Activated CD4-positive, alpha-beta memory T cell treated with anti-CD3 and anti-CD28 coated beads for 36 hours (primary cell): ENCODE results near the gene HDGFL2. TPM values are rescaled to one million over a fixed set of nuclear protein-coding genes. Genes with fewer than 3 reads are reported as not detected.

Experiments used
- CTCF ChIA-PET: fragments of 350-600 bp; sonication (Branson Sonifier 250); formaldehyde crosslinking; loops from one replicate; lab custom pipeline; 2021; ENCODE audit warnings: antibody characterized with exemption, inconsistent platforms; lab: Charles Lee
- POLR2A ChIA-PET: fragments of 350-600 bp; sonication (Branson Sonifier 250); formaldehyde crosslinking; loops from one replicate; lab custom pipeline; 2021; ENCODE audit warnings: antibody characterized with exemption; lab: Charles Lee
- DNase-seq: peaks from one replicate; pipeline ENCODE4 v3.0.0-alpha.2; 2020
- H3K27ac Mint-ChIP-seq: one replicate; pipeline ENCODE4 v1.8.0; 2021; ENCODE audit warnings: mixed read lengths
- H3K27me3 Mint-ChIP-seq: one replicate; pipeline ENCODE4 v1.8.0; 2021; ENCODE audit warnings: mixed read lengths
- H3K36me3 Mint-ChIP-seq: one replicate; pipeline ENCODE4 v1.8.0; 2021; ENCODE audit warnings: mixed read lengths
- H3K4me1 Mint-ChIP-seq: one replicate; pipeline ENCODE4 v1.8.0; 2021; ENCODE audit warnings: low read depth, mixed read lengths
- H3K4me3 Mint-ChIP-seq: one replicate; pipeline ENCODE4 v1.8.0; 2021; ENCODE audit warnings: mild to moderate bottlenecking, mixed read lengths
- H3K9me3 Mint-ChIP-seq: one replicate; pipeline ENCODE4 v1.8.0; 2021; ENCODE audit warnings: mixed read lengths
- intact Hi-C: fragments of 100-400 bp; cut with micrococcal nuclease; formaldehyde crosslinking; loops from one replicate; pipeline ENCODE4 v1.15.1; 2023
- total RNA-seq, 2 experiments: library from RNA; stranded (reverse); gene quantifications; one replicate each; pipeline ENCODE4 v1.2.3, GENCODE V29; 2021

HDGFL2 gene
- total RNA-seq, 2 experiments from 2014 or later: 46.0 to 47.7 TPM

DNA sequence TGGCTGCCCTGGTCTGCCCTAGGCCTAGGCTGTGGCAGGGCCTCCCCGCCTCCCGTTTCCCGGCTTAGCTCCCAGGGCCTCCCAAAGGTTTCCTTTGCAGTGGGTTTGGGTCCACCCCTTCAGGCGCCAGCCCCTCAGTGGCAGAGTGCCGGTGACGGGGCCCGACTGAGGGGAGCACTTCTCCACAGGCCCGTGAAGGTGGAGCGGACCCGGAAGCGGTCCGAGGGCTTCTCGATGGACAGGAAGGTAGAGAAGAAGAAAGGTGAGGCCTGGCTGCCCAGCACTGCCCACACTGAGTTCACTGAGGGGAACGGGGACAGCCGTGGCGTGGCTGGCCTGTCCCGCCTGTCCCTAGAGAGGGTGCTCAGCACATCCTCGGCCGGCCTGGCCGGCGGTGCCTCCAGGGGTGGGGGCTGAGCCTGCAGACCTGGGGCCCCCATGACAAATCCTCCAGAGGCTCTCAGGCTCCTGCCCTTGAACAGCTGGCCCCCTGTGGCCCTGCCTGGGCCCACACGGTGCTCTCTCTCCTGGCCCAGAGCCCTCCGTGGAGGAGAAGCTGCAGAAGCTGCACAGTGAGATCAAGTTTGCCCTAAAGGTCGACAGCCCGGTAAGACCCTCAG lies 25.8 kb downstream of the HDGFL2 start:
- ChIA-PET CTCF (no interaction called here), POLR2A (no interaction called here)
- no peaks in the 10 kb centered on the region for H3K9me3 Mint-ChIP-seq
- no peak overlapping the region for H3K4me3 Mint-ChIP-seq
- intact Hi-C loops: no loop called here
- DNase-seq: no peak
- no peaks in the 10 kb centered on the region for H3K4me1 Mint-ChIP-seq
- H3K36me3 Mint-ChIP-seq: peaks cover 7% of the 10 kb centered on the region
- H3K27ac Mint-ChIP-seq: no peak overlapping the region
- no peaks in the 10 kb centered on the region for H3K27me3 Mint-ChIP-seq

DNA sequence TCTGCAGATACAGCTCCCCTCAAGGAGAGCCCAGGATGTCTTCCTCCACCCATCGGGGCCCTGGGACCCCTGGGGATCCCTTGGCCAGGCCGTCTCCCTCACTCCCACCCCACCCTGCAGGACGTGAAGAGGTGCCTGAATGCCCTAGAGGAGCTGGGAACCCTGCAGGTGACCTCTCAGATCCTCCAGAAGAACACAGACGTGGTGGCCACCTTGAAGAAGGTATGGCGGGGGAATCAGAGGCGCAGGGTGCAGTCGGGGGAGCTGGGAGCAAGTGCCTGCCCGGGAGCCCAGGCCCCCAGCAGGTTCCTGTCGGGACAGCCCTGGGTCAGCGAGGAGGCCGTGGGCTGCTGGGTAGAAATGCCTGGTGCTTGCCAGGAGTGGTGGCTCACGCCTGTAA lies 26.6 kb downstream of the HDGFL2 start:
- peaks cover 7% of the 10 kb centered on the region for H3K36me3 Mint-ChIP-seq
- H3K27me3 Mint-ChIP-seq: no peaks in the 10 kb centered on the region
- H3K4me3 Mint-ChIP-seq: no peak overlapping the region
- POLR2A ChIA-PET: no interaction called here
- H3K9me3 Mint-ChIP-seq: no peaks in the 10 kb centered on the region
- no peak overlapping the region for H3K27ac Mint-ChIP-seq
- no peaks in the 10 kb centered on the region for H3K4me1 Mint-ChIP-seq
- intact Hi-C loops: no loop called here
- DNase-seq: no peak
- CTCF ChIA-PET: no interaction called here

DNA sequence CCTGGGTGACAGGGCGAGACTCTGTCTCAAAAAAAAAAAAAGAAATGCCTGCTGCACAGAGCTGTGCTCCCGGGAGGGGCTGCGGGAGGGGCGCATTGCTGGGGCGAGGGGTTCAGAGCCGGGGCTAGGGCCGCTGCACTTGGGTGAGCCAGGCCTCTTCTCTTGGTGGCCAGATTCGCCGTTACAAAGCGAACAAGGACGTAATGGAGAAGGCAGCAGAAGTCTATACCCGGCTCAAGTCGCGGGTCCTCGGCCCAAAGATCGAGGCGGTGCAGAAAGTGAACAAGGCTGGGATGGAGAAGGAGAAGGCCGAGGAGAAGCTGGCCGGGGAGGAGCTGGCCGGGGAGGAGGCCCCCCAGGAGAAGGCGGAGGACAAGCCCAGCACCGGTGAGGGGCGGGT lies 27.2 kb downstream of the HDGFL2 start:
- ChIA-PET CTCF (no interaction called here), POLR2A (no interaction called here)
- DNase-seq: no peak
- H3K9me3 Mint-ChIP-seq: no peaks in the 10 kb centered on the region
- intact Hi-C loops: no loop called here
- H3K27ac Mint-ChIP-seq: no peak overlapping the region
- no peaks in the 10 kb centered on the region for H3K4me1 Mint-ChIP-seq
- no peak overlapping the region for H3K4me3 Mint-ChIP-seq
- no peaks in the 10 kb centered on the region for H3K27me3 Mint-ChIP-seq
- peaks cover 7% of the 10 kb centered on the region for H3K36me3 Mint-ChIP-seq

DNA sequence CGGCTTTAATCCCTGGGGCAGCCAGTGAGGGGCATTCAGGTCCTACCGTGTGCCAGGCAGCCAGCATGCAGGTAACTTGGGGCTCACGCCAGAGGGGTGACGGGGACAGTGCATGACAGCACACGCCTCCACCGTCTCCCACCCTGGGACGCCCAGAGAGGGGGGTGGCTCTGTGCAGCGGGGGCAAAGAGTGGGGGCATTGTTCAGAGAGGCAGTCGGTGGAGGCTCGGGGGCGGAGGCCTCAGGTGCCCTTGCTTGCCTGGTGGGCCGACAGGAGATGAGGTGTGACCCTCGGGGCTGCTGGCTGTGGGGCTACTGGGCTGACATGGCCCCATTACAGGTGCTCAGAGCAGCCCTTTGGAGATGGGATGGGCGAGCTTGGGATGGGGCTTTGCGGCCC lies 27.8 kb downstream of the HDGFL2 start:
- POLR2A ChIA-PET: no interaction called here
- H3K4me3 Mint-ChIP-seq: no peak overlapping the region
- no peaks in the 10 kb centered on the region for H3K27me3 Mint-ChIP-seq
- H3K27ac Mint-ChIP-seq: no peak overlapping the region
- peaks cover 7% of the 10 kb centered on the region for H3K36me3 Mint-ChIP-seq
- CTCF ChIA-PET: interaction anchor here (1.4 kb wide), 1 partner anchor 25 kb away, joined by 3 read pairs; no protein-coding TSS in a partner anchor
- no peaks in the 10 kb centered on the region for H3K9me3 Mint-ChIP-seq
- intact Hi-C loops: no loop called here
- no peak for DNase-seq
- H3K4me1 Mint-ChIP-seq: no peaks in the 10 kb centered on the region

DNA sequence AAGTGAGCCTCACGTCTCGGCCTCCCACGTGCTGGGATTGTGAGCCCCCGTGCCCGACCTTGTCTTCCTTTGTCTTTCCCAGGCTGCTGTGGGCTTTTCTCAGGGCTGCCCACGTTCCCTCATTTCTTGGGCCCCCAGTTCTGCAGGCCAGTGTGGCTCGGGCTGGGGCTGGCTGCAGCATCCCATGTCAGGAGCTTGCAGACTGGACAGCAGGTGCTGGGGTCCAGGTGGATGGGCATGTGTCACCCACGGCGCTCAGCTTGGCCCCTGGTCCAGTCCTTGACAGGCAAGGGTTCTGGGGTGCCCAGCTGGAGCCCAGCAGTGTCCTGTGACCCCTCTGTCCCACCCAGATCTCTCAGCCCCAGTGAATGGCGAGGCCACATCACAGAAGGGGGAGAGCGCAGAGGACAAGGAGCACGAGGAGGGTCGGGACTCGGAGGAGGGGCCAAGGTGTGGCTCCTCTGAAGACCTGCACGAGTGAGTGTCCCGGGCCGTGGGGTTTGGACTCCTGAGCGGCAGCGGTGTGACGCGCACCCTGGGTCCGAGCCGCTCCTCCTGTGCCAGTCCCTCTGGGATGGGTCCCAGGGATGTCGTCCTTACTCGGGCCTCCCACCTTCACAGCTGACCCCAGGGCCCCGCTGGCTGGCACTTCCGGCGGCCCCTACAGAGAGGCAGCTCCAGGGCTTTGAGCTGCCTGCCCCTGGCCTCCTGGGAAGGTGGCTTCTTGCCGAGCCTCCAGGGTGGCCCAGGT lies 28.9 kb downstream of the HDGFL2 start:
- POLR2A ChIA-PET: no interaction called here
- CTCF ChIA-PET: interaction anchor here (1.0 to 1.4 kb wide), 2 partner anchors 24 kb away, joined by 3 to 5 read pairs; no protein-coding TSS in a partner anchor
- Mint-ChIP-seq H3K36me3 (peaks cover 6% of the 10 kb centered on the region), H3K27ac (no peak overlapping the region), H3K4me1 (no peaks in the 10 kb centered on the region), H3K4me3 (no peak overlapping the region), H3K9me3 (no peaks in the 10 kb centered on the region), H3K27me3 (no peaks in the 10 kb centered on the region)
- intact Hi-C loops: no loop called here
- DNase-seq: no peak

DNA sequence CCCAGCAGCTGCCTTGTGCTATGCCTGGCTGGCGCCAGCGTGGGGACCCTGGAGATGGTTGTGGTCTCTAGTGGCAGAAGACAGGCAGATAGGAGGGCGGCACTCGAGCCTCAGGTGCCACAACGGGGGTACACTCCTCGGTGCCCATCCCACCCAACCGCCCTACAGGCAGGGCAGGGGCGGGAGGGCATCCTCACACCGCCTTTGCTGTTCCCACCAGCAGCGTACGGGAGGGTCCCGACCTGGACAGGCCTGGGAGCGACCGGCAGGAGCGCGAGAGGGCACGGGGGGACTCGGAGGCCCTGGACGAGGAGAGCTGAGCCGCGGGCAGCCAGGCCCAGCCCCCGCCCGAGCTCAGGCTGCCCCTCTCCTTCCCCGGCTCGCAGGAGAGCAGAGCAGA lies 29.6 kb downstream of the HDGFL2 start:
- Mint-ChIP-seq H3K36me3 (peaks cover 9% of the 10 kb centered on the region), H3K27ac (no peak overlapping the region), H3K4me1 (peaks cover 6% of the 10 kb centered on the region), H3K9me3 (no peaks in the 10 kb centered on the region), H3K27me3 (no peaks in the 10 kb centered on the region), H3K4me3 (no peak overlapping the region)
- DNase-seq: no peak
- CTCF ChIA-PET: interaction anchor here (1.0 kb wide), 1 partner anchor 23 kb away, joined by 5 read pairs; no protein-coding TSS in a partner anchor
- POLR2A ChIA-PET: no interaction called here
- intact Hi-C loops: no loop called here

DNA sequence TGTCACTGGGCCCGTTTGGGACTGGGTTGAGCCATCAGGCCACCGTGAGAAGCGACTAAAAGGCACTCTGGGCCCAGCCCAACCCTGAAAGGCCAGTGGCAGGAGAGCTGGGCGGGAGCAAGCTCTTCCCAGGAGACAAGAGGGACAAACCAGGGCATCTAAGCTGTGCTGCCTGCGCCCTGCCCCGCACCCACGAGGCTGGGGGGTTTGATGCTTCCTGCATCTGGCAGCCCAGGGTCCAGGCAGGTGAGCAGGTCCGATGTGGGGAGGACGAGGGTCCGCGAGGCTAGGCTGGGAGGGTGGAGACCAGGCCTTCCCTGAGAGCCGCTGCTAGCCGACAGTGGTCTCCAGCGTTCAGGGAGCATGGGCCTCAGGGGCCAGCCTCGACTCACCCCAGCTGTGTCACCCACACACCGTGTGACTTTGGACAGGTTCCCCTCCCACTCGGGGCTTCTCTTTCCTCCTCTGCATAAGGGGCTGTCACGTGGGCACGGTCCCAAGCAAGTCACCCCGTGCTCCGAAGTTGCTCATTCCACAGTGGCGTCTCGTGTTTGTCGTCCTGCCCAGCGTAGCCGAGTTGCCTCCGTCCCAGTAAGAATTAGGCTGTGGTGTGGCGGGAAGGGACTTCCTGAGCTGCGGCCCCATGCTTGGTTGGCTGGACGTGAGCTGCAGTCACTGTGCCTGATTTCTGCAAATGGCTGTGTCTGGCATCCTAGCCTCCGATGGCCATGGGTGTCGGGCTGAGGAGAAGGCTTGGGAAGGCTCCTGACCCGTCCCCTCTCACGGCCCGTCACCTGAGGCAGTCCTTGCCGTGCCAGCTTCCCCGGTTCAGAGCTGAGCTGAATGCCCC lies 30.4 kb downstream of the HDGFL2 start:
- peaks cover 7% of the 10 kb centered on the region for H3K4me1 Mint-ChIP-seq
- H3K9me3 Mint-ChIP-seq: no peaks in the 10 kb centered on the region
- no peak for DNase-seq
- H3K4me3 Mint-ChIP-seq: no peak overlapping the region
- H3K27ac Mint-ChIP-seq: no peak overlapping the region
- H3K36me3 Mint-ChIP-seq: peaks cover 9% of the 10 kb centered on the region
- intact Hi-C loops: no loop called here
- CTCF ChIA-PET: interaction anchor here (0.9 to 1.0 kb wide), 2 partner anchors 20 to 23 kb away, joined by 3 to 5 read pairs; no protein-coding TSS in a partner anchor
- no peaks in the 10 kb centered on the region for H3K27me3 Mint-ChIP-seq
- POLR2A ChIA-PET: no interaction called here

DNA sequence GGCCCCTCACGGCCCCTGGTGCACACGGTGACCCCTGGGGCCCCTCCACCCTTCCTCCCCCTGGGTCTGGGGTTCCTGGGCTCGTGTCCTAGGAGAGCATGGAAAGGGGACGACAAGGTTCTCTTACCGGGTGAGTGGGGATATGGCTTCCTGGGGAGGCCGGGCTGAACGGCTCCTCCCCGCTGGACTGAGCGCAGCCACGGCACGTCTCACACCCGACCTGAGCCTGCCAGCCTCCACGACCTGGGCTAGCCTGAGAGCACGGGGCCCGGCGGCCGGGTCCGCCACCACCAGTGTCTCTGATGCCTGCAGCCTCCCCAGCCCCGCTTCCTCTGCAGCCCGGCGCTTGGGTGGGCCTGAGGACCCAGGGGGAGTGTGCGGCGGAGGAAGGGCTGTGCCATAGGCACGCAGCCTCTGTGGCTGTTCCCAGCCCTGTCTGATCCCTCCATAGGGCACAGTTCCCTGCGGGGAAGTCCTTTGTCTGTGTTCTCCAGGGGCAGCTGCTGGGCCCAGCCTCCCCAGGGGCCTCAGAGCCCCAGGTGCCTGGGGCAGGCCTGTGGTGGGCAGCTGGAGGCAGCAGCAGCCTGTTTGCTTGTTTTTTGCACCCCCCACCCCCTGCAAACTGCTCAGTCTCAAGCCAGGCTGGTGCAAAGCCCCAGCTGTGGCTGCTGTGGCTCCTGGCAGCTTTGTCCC lies 31.2 kb downstream of the HDGFL2 start:
- POLR2A ChIA-PET: no interaction called here
- CTCF ChIA-PET: interaction anchor here (0.9 kb wide), 1 partner anchor 20 kb away, joined by 3 read pairs; no protein-coding TSS in a partner anchor
- Mint-ChIP-seq H3K36me3 (peaks cover 9% of the 10 kb centered on the region), H3K9me3 (no peaks in the 10 kb centered on the region), H3K4me1 (peaks cover 7% of the 10 kb centered on the region), H3K27ac (no peak overlapping the region), H3K27me3 (no peaks in the 10 kb centered on the region), H3K4me3 (no peak overlapping the region)
- DNase-seq: no peak
- intact Hi-C loops: no loop called here

DNA sequence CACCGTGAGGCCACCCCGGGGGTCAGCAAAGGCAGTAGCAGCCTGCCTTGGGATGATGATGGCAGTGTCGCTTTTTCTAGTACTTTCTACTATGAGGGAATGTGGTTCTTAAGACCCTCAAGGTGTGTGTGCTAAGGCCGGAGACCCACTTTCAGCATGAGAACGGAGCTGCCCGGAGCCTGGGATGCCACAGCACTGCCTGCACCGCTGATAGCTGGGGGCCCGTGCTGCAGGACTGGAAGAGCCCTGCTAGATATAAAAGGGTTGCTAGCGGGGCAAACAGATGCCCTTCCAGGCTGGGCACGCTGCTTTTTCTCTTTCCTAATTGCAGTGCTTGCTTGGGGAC lies 31.7 kb downstream of the HDGFL2 start:
- Mint-ChIP-seq H3K9me3 (no peaks in the 10 kb centered on the region), H3K27me3 (no peaks in the 10 kb centered on the region), H3K4me3 (no peak overlapping the region), H3K4me1 (peaks cover 7% of the 10 kb centered on the region), H3K27ac (no peak overlapping the region), H3K36me3 (peaks cover 9% of the 10 kb centered on the region)
- ChIA-PET POLR2A (no interaction called here), CTCF (interaction anchor here (0.5 to 0.9 kb wide), 2 partner anchors 19 to 485 kb away, joined by 3 to 6 read pairs; no protein-coding TSS in a partner anchor)
- intact Hi-C loops: no loop called here
- no peak for DNase-seq

DNA sequence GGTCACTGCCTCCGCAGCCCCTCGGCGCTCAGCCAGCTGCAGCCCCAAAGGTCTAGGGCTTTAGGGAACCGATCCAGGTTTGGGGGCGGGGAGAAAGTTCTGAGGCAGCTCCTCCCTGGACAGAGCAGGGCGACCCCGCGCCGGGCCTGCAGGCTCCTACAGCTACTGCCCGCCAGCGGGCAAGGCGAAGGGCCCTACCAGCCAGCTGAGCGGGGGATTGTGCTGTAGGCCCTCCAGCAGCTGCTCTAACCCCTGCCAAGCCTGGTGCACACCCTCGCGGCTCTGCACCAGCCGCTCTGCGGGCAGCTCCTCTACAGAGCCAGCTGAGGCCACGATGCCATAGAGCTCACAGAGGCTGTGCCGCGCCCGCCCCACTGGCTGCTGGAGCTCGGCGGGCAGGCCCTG lies 32.2 kb downstream of the HDGFL2 start:
- POLR2A ChIA-PET: no interaction called here
- H3K9me3 Mint-ChIP-seq: no peaks in the 10 kb centered on the region
- DNase-seq: no peak
- intact Hi-C loops: no loop called here
- H3K4me3 Mint-ChIP-seq: no peak overlapping the region
- H3K27ac Mint-ChIP-seq: no peak overlapping the region
- CTCF ChIA-PET: interaction anchor here (0.5 kb wide), 1 partner anchor 485 kb away, joined by 6 read pairs; no protein-coding TSS in a partner anchor
- peaks cover 7% of the 10 kb centered on the region for H3K4me1 Mint-ChIP-seq
- peaks cover 7% of the 10 kb centered on the region for H3K36me3 Mint-ChIP-seq
- H3K27me3 Mint-ChIP-seq: no peaks in the 10 kb centered on the region

DNA sequence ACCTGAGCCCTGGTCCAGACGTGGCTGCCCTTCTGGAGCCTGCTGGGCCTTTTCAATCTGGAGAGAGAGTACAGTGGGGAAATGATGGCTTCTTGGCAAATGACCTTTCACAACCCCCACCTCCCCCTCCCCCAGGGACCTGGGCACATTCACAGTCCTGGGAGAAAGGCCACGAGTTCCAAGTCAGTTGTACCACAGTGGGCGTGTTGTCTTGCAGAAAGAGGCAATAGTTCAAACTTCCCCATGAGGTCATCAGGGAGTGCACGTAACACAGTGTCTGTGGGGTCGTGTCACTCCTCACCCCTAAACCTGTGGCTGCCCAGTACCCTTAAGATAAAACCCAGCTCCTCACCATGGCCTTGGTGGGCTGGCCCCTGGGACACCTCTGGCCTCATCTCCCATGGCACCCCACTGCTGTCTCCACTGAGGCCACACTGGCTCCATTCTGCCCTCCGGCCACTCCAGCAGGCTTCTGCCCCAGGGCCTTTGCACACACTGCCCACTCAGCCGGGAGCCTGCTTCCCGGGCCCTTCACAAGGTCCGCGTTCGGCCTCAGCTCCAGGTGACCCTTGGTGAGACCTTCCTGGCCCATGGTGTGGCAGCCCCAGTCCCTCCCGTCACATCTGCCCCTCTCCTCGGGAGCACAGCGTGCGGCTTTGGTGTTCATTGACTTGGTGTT lies 32.9 kb downstream of the HDGFL2 start:
- DNase-seq: no peak
- no peaks in the 10 kb centered on the region for H3K9me3 Mint-ChIP-seq
- intact Hi-C loops: no loop called here
- ChIA-PET CTCF (no interaction called here), POLR2A (no interaction called here)
- peaks cover 6% of the 10 kb centered on the region for H3K36me3 Mint-ChIP-seq
- no peak overlapping the region for H3K4me3 Mint-ChIP-seq
- H3K27me3 Mint-ChIP-seq: no peaks in the 10 kb centered on the region
- peaks cover 7% of the 10 kb centered on the region for H3K4me1 Mint-ChIP-seq
- no peak overlapping the region for H3K27ac Mint-ChIP-seq
